HEK293 (cell line): ENCODE measurements around the gene UBA7.

Experiments used
- CTCF ChIA-PET: fragments of 350-600 bp; formaldehyde crosslinking; extraction: SDS; loops from one replicate; lab custom pipeline; 2021; ENCODE audit warnings: antibody characterized with exemption; lab: Yijun Ruan, JAX
- POLR2A ChIA-PET: fragments of 300-600 bp; formaldehyde crosslinking; extraction: SDS; loops from one replicate; lab custom pipeline; 2020; ENCODE audit warnings: antibody characterized with exemption, inconsistent platforms; lab: Yijun Ruan, JAX
- H3K27ac ChIP-seq: fragments of 200-500 bp; sonication (Bioruptor generic); 2 replicates; pipeline ENCODE4 v1.5.1; 2014; ENCODE audit warnings: low read depth, low read length, control low read depth, inconsistent platforms; ENCODE audit errors: extremely low read depth
- H3K36me3 ChIP-seq, 2 experiments: fragments of 200-500 bp in 1 of 2; sonication (Bioruptor generic) in 1 of 2; 1 replicate in 1 of 2; 2 replicates in 1 of 2; pipeline ENCODE4 v1.5.1; 2014 to 2017; ENCODE audit warnings: inconsistent platforms in 2 of 2, low read length in 2 of 2; ENCODE audit not compliant: control insufficient read depth in 2 of 2, insufficient read depth in 1 of 2
- H3K4me1 ChIP-seq: fragments of 200-500 bp; sonication (Bioruptor generic); 2 replicates; pipeline ENCODE4 v1.5.1; 2014; ENCODE audit warnings: mild to moderate bottlenecking, low read length, inconsistent platforms; ENCODE audit not compliant: control insufficient read depth, insufficient read depth
- H3K4me3 ChIP-seq: 2 replicates; pipeline ENCODE4 v1.5.1; 2011; ENCODE audit warnings: low read depth, mild to moderate bottlenecking, control low read depth, low read length, moderate library complexity
- H3K9me3 ChIP-seq: fragments of 200-500 bp; sonication (Bioruptor generic); 2 replicates; pipeline ENCODE4 v1.5.1; 2014; ENCODE audit warnings: low read depth, low read length, inconsistent platforms; ENCODE audit not compliant: control insufficient read depth, insufficient read depth
- EGR2 ChIP-seq: fragments of 450-650 bp; formaldehyde crosslinking; IDR thresholded peaks from 2 replicates; pipeline ENCODE4 v1.5.1; 2016; ENCODE audit warnings: low read depth, missing biosample characterization, missing genetic modification characterization
- KLF1 ChIP-seq: fragments of 450-650 bp; formaldehyde crosslinking; IDR thresholded peaks from 2 replicates; pipeline ENCODE4 v1.5.1; 2016; ENCODE audit warnings: missing biosample characterization, missing genetic modification characterization
- PRDM1 ChIP-seq: fragments of 450-650 bp; formaldehyde crosslinking; IDR thresholded peaks from 2 replicates; pipeline ENCODE4; 2016; ENCODE audit warnings: missing biosample characterization, missing genetic modification characterization
- SP3 ChIP-seq: fragments of 450-650 bp; formaldehyde crosslinking; IDR thresholded peaks from 2 replicates; pipeline ENCODE4 v1.5.1; 2016; ENCODE audit warnings: missing biosample characterization, missing genetic modification characterization
- ZFHX2 ChIP-seq: fragments of 450-650 bp; formaldehyde crosslinking; conservative IDR thresholded peaks from 2 replicates; pipeline ENCODE4 v1.5.1; 2016; ENCODE audit warnings: missing biosample characterization, missing genetic modification characterization
- ZIC2 ChIP-seq: fragments of 450-650 bp; formaldehyde crosslinking; IDR thresholded peaks from 2 replicates; pipeline ENCODE4 v1.5.1; 2016; ENCODE audit warnings: missing biosample characterization, missing genetic modification characterization
- ZNF140 ChIP-seq: fragments of 450-650 bp; formaldehyde crosslinking; IDR thresholded peaks from 2 replicates; pipeline ENCODE4 v1.5.1; 2016; ENCODE audit warnings: missing biosample characterization, missing genetic modification characterization
- ZNF155 ChIP-seq: fragments of 450-650 bp; formaldehyde crosslinking; IDR thresholded peaks from 2 replicates; pipeline ENCODE4 v1.5.1; 2016; ENCODE audit warnings: missing biosample characterization, missing genetic modification characterization
- ZNF169 ChIP-seq: fragments of 450-650 bp; formaldehyde crosslinking; IDR thresholded peaks from 2 replicates; pipeline ENCODE4 v1.5.1; 2016; ENCODE audit warnings: missing biosample characterization, missing genetic modification characterization
- ZNF19 ChIP-seq: fragments of 450-650 bp; formaldehyde crosslinking; IDR thresholded peaks from 2 replicates; pipeline ENCODE4; 2016; ENCODE audit warnings: missing biosample characterization, missing genetic modification characterization, low read depth
- ZNF354C ChIP-seq: fragments of 450-650 bp; formaldehyde crosslinking; IDR thresholded peaks from 2 replicates; pipeline ENCODE4 v1.5.1; 2016; ENCODE audit warnings: missing biosample characterization, missing genetic modification characterization, low read depth, borderline replicate concordance
- ZNF654 ChIP-seq: fragments of 450-650 bp; formaldehyde crosslinking; IDR thresholded peaks from 2 replicates; pipeline ENCODE4 v1.5.1; 2016; ENCODE audit warnings: low read depth, missing biosample characterization, missing genetic modification characterization
- ZNF660 ChIP-seq: fragments of 450-650 bp; IDR thresholded peaks from 2 replicates; pipeline ENCODE4 v1.5.1; 2018; ENCODE audit warnings: missing biosample characterization, mild to moderate bottlenecking, missing genetic modification characterization
- TF ChIP-seq, protein P1 (sequence below): fragments of 450-650 bp; formaldehyde crosslinking; IDR thresholded peaks from 2 replicates; pipeline ENCODE4 v1.5.1; 2016; ENCODE audit warnings: missing biosample characterization, missing genetic modification characterization
- TF ChIP-seq, protein P2 (sequence below): fragments of 450-650 bp; formaldehyde crosslinking; IDR thresholded peaks from 2 replicates; pipeline ENCODE4 v1.5.1; 2017; ENCODE audit warnings: missing biosample characterization, mild to moderate bottlenecking, missing genetic modification characterization, moderate library complexity
- TF ChIP-seq, protein P3 (sequence below): fragments of 450-650 bp; formaldehyde crosslinking; IDR thresholded peaks from 2 replicates; pipeline ENCODE4 v1.5.1; 2017; ENCODE audit warnings: missing biosample characterization, missing genetic modification characterization

UBA7 gene

DNA sequence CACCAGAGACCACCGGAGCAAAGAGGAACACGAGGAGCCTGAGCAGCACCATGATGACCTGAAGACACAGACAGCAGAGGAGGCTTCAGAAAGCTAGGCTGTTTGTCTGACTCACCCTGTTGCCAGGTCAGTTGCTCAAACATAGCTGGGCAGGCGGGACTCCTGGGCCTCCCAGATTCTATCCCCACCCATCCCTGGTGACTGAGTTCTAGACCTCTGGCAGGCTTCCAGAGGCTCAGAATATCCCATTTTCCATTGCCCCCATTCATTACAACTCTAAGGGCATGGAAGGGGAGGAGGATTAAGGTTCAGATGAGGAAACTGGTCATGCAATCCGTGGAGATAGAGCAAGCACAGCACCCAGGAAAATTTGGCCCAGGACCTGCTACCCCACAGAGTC, 14.0 kb downstream of the UBA7 start, which contains the start of gene CDHR4:
Gene CDHR4 (minus strand): TSS at position 113 of the 400 bp plus-strand sequence. CDS start 61 bp downstream, at position 52.
- no peaks in the 10 kb centered on the region for H3K9me3 ChIP-seq
- TF ChIP-seq ZNF660 (no peak), KLF1 (tag by site-specific recombination) (0 out of 2 replicates have a peak, but pooled peaks have one; percentile 33)
- TF ChIP-seq, protein P1, sequence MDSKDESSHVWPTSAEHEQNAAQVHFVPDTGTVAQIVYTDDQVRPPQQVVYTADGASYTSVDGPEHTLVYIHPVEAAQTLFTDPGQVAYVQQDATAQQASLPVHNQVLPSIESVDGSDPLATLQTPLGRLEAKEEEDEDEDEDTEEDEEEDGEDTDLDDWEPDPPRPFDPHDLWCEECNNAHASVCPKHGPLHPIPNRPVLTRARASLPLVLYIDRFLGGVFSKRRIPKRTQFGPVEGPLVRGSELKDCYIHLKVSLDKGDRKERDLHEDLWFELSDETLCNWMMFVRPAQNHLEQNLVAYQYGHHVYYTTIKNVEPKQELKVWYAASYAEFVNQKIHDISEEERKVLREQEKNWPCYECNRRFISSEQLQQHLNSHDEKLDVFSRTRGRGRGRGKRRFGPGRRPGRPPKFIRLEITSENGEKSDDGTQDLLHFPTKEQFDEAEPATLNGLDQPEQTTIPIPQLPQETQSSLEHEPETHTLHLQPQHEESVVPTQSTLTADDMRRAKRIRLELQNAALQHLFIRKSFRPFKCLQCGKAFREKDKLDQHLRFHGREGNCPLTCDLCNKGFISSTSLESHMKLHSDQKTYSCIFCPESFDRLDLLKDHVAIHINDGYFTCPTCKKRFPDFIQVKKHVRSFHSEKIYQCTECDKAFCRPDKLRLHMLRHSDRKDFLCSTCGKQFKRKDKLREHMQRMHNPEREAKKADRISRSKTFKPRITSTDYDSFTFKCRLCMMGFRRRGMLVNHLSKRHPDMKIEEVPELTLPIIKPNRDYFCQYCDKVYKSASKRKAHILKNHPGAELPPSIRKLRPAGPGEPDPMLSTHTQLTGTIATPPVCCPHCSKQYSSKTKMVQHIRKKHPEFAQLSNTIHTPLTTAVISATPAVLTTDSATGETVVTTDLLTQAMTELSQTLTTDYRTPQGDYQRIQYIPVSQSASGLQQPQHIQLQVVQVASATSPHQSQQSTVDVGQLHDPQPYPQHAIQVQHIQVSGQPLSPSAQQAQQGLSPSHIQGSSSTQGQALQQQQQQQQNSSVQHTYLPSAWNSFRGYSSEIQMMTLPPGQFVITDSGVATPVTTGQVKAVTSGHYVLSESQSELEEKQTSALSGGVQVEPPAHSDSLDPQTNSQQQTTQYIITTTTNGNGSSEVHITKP (tag by site-specific recombination) = peak; percentile 55
- TF ChIP-seq, protein P2, sequence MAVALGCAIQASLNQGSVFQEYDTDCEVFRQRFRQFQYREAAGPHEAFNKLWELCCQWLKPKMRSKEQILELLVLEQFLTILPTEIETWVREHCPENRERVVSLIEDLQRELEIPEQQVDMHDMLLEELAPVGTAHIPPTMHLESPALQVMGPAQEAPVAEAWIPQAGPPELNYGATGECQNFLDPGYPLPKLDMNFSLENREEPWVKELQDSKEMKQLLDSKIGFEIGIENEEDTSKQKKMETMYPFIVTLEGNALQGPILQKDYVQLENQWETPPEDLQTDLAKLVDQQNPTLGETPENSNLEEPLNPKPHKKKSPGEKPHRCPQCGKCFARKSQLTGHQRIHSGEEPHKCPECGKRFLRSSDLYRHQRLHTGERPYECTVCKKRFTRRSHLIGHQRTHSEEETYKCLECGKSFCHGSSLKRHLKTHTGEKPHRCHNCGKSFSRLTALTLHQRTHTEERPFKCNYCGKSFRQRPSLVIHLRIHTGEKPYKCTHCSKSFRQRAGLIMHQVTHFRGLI (tag by site-specific recombination) = peak; percentile 28; the same call in 1 of the 2 replicates
- H3K4me3 ChIP-seq = no peak within 1 kb of the TSS
- ChIA-PET CTCF (interaction anchor here (0.6 to 0.9 kb wide), 3 partner anchors 12 to 372 kb away, joined by 3 read pairs; no protein-coding TSS in a partner anchor), POLR2A (interaction anchor here (1.4 kb wide), 1 partner anchor 13 kb away, joined by 3 read pairs; the partner anchor contains the start of gene IP6K1)
- H3K4me1 ChIP-seq = no peaks in the 10 kb centered on the region
- H3K27ac ChIP-seq = no peak within 1 kb of the TSS
- no peaks in the 10 kb centered on the region for H3K36me3 ChIP-seq

DNA sequence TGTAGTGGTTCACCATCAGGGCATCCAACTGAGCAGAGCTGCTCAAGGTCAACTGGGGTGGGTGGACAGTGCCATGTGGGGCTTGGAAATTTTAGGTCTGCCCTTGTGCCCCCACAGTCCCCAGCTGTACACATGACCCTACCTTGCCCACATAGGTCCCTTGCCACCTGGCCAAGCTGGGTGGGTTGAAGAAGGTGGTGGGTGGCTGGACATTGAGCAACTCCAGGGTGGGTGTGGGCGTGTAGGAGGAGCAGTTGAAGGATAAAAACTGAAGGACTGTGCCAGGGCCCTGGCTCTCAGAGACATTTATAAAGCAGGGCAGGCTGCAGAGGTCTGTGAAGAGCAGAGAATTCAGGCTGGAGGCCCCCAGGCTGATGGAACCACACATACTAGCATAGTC, 14.6 kb downstream of the UBA7 start:
- ChIA-PET CTCF (interaction anchor here (0.6 kb wide), 2 partner anchors 13 to 373 kb away, joined by 3 read pairs; no protein-coding TSS in a partner anchor), POLR2A (interaction anchor here (1.4 kb wide), 1 partner anchor 13 kb away, joined by 3 read pairs; the partner anchor contains the start of gene IP6K1)
- no peak overlapping the region for H3K27ac ChIP-seq
- no peak overlapping the region for H3K4me3 ChIP-seq
- TF ChIP-seq EGR2 (tag by site-specific recombination) (peak; percentile 90), ZFHX2 (tag by site-specific recombination) (peak; percentile 95), SP3 (tag by site-specific recombination) (no peak)
- H3K4me1 ChIP-seq = no peaks in the 10 kb centered on the region
- H3K9me3 ChIP-seq = no peaks in the 10 kb centered on the region
- H3K36me3 ChIP-seq = no peaks in the 10 kb centered on the region

DNA sequence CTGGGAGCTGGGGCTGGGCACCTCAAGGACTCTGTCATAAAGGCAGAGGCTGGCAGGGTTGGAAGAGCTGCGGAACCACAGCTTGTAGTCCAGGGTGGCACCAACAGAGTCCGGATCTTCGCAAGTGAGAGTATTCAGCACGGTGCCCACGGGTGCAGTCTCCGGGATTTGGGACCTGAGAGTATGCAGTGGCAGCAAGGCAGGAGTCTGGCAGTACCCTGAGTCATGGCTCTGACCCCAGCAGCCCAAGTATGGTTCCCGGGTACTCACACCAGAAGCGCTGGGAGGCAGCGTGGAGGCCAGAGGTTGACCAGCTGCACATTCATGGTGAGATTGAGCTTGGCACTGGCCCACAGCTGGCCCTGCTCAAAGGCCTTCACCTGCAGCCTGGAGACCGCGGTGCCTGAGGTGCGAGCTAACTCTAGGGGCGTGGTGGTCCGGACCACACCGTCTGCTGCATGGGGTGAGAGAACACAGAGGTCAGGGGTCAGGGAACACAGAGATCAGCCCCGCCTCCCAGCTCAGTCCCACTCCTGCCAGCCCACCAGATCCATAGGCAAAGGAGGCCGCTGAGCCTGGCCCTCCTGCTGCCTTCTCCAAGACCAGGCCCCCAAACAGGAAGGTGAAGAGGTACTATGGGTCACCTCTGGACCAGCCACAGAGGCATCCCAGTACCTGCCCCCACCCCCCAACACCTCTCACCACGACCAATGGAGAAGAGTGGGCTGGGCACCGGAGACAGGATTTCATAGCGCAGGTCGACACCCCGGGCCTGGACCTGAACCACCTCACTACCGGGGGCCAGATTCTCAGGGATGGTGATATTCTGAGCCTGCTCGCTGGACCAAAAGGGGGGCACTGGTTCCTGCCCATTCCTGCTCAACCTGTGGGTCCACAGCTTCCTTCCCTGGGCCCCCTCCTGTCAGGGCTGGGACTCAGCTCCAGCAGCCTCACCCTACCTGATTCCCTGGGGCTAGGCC, 18.5 kb downstream of the UBA7 start:
- no peaks in the 10 kb centered on the region for H3K36me3 ChIP-seq
- CTCF ChIA-PET = interaction anchor here (0.6 kb wide), 1 partner anchor 44 kb away, joined by 3 read pairs; no protein-coding TSS in a partner anchor
- H3K27ac ChIP-seq = no peak overlapping the region
- POLR2A ChIA-PET = interaction anchor here (0.6 to 1.0 kb wide), 3 partner anchors 9 to 163 kb away, joined by 3 to 4 read pairs (median 3); partner anchors contain the start of gene IP6K1
- no peaks in the 10 kb centered on the region for H3K9me3 ChIP-seq
- H3K4me3 ChIP-seq = no peak overlapping the region
- TF ChIP-seq ZNF169 (tag by site-specific recombination) = no peak
- TF ChIP-seq ZIC2 (tag by site-specific recombination) = no peak
- TF ChIP-seq ZNF654 (tag by site-specific recombination) = no peak
- no peak for TF ChIP-seq ZNF354C
- no peak for TF ChIP-seq ZNF19 (tag by site-specific recombination)
- no peak for TF ChIP-seq PRDM1
- no peak for TF ChIP-seq ZNF155 (tag by site-specific recombination)
- no peak for TF ChIP-seq ZNF140 (tag by site-specific recombination)
- TF ChIP-seq, protein P3, sequence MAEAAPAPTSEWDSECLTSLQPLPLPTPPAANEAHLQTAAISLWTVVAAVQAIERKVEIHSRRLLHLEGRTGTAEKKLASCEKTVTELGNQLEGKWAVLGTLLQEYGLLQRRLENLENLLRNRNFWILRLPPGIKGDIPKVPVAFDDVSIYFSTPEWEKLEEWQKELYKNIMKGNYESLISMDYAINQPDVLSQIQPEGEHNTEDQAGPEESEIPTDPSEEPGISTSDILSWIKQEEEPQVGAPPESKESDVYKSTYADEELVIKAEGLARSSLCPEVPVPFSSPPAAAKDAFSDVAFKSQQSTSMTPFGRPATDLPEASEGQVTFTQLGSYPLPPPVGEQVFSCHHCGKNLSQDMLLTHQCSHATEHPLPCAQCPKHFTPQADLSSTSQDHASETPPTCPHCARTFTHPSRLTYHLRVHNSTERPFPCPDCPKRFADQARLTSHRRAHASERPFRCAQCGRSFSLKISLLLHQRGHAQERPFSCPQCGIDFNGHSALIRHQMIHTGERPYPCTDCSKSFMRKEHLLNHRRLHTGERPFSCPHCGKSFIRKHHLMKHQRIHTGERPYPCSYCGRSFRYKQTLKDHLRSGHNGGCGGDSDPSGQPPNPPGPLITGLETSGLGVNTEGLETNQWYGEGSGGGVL (tag by site-specific recombination) = no peak
- no peaks in the 10 kb centered on the region for H3K4me1 ChIP-seq
